Smooth muscle cell (in vitro differentiated cells): Measurements from ENCODE around the gene AMBRA1. TPM values are rescaled to one million over a fixed set of nuclear protein-coding genes. Genes with fewer than 3 reads are reported as not detected.

Experiments used
- DNase-seq: peaks from one replicate; lab custom pipeline; 2025; ENCODE audit not compliant: unreplicated experiment; lab: John Stamatoyannopoulos, UW
- H2AFZ ChIP-seq: fragments of 200-600 bp; sonication (generic); 2 replicates; pipeline ENCODE4 v1.6.0; 2016; ENCODE audit warnings: antibody characterized with exemption, low read depth, mild to moderate bottlenecking
- H3F3A ChIP-seq: fragments of 200-600 bp; sonication (generic); 2 replicates; pipeline ENCODE4 v1.6.0; 2017; ENCODE audit warnings: antibody characterized with exemption, low read depth
- H3K27ac ChIP-seq: fragments of 200-600 bp; sonication (generic); 2 replicates; pipeline ENCODE4 v1.5.1; 2016; ENCODE audit warnings: low read depth, mild to moderate bottlenecking
- H3K27me3 ChIP-seq: fragments of 200-600 bp; sonication (generic); 2 replicates; pipeline ENCODE4 v1.6.1; 2016; ENCODE audit warnings: low read depth, mild to moderate bottlenecking
- H3K36me3 ChIP-seq: fragments of 200-600 bp; sonication (generic); 2 replicates; pipeline ENCODE4 v1.5.1; 2016; ENCODE audit warnings: low read depth
- H3K4me1 ChIP-seq: fragments of 200-600 bp; sonication (generic); 2 replicates; pipeline ENCODE4 v1.5.1; 2016; ENCODE audit warnings: low read depth
- H3K4me2 ChIP-seq: fragments of 200-600 bp; sonication (generic); 2 replicates; pipeline ENCODE4 v1.6.0; 2016; ENCODE audit warnings: mild to moderate bottlenecking
- H3K4me3 ChIP-seq: fragments of 200-600 bp; sonication (generic); 2 replicates; pipeline ENCODE4 v1.5.1; 2016; ENCODE audit warnings: mild to moderate bottlenecking
- H3K79me2 ChIP-seq: fragments of 200-600 bp; sonication (generic); 2 replicates; pipeline ENCODE4 v1.6.0; 2016; ENCODE audit warnings: low read depth, mild to moderate bottlenecking
- H3K9ac ChIP-seq: fragments of 200-600 bp; sonication (generic); 2 replicates; pipeline ENCODE4 v1.6.0; 2016; ENCODE audit warnings: low read depth
- H3K9me3 ChIP-seq: fragments of 200-600 bp; sonication (generic); replicated peaks from 2 replicates; pipeline ENCODE4 v1.5.1; 2016; ENCODE audit warnings: low read depth
- H4K20me1 ChIP-seq: fragments of 200-600 bp; sonication (generic); 2 replicates; pipeline ENCODE4 v1.6.0; 2016; ENCODE audit warnings: low read depth
- WGBS: methylation state at CpG from one replicate; pipeline ENCODE4 v1.1.7; 2016; ENCODE audit warnings: low lambda C conversion rate; 5-methylcytosine and 5-hydroxymethylcytosine counted together
- polyA plus RNA-seq: library from polyadenylated mRNA; unstranded; fragments of >200 nt; fragmentation: Nextera tagmentation; extraction: Ambion mirVana; gene quantifications from 2 replicates; pipeline ENCODE4 v1.2.1, GENCODE V29; 2016
- total RNA-seq: library from RNA; depleted of rRNA; stranded (reverse); fragments of >200 nt; gene quantifications from 2 replicates; pipeline ENCODE4 v1.2.3, GENCODE V29; 2014
- TF ChIP-seq, protein P1 (sequence below): fragments of 200-600 bp; sonication (generic); IDR thresholded peaks from 2 replicates; pipeline ENCODE4 v1.5.1; 2017; ENCODE audit warnings: borderline replicate concordance, mild to moderate bottlenecking, antibody characterized with exemption; ENCODE audit not compliant: insufficient read depth, poor library complexity, severe bottlenecking

The AMBRA1 gene
- total and polyA plus RNA-seq, 2 experiments from 2014 or later, result 10.3 to 38.3 TPM

GRCh38 chr11:46512261-46512881 is 81.5 kb downstream of the AMBRA1 start:
- TF ChIP-seq, protein P1, sequence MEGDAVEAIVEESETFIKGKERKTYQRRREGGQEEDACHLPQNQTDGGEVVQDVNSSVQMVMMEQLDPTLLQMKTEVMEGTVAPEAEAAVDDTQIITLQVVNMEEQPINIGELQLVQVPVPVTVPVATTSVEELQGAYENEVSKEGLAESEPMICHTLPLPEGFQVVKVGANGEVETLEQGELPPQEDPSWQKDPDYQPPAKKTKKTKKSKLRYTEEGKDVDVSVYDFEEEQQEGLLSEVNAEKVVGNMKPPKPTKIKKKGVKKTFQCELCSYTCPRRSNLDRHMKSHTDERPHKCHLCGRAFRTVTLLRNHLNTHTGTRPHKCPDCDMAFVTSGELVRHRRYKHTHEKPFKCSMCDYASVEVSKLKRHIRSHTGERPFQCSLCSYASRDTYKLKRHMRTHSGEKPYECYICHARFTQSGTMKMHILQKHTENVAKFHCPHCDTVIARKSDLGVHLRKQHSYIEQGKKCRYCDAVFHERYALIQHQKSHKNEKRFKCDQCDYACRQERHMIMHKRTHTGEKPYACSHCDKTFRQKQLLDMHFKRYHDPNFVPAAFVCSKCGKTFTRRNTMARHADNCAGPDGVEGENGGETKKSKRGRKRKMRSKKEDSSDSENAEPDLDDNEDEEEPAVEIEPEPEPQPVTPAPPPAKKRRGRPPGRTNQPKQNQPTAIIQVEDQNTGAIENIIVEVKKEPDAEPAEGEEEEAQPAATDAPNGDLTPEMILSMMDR, result no peak
- Histone ChIP-seq H3K27me3 (no peaks in the 10 kb centered on the region), H4K20me1 (peaks cover 66% of the 10 kb centered on the region), H3K9me3 (no peaks in the 10 kb centered on the region), H3K4me3 (no peak overlapping the region), H3K9ac (no peak overlapping the region), H3K36me3 (peaks cover 7% of the 10 kb centered on the region), H3K4me1 (no peaks in the 10 kb centered on the region), H3K27ac (no peak overlapping the region), H3K4me2 (no peak overlapping the region), H3K79me2 (peaks cover 36% of the 10 kb centered on the region), H2AFZ (no peak overlapping the region), H3F3A (no peaks in the 10 kb centered on the region)
- no peak for DNase-seq
- WGBS, result 99% methylated on average over 5 of the region's 5 CpGs

- Histone ChIP-seq H2AFZ (no peak overlapping the region), H4K20me1 (peaks cover 57% of the 10 kb centered on the region), H3K4me2 (no peak overlapping the region), H3K79me2 (peaks cover 27% of the 10 kb centered on the region), H3K36me3 (peaks cover 7% of the 10 kb centered on the region), H3K27me3 (no peaks in the 10 kb centered on the region), H3K4me3 (no peak overlapping the region), H3K4me1 (no peaks in the 10 kb centered on the region), H3K9ac (no peak overlapping the region), H3K9me3 (no peaks in the 10 kb centered on the region), H3F3A (no peaks in the 10 kb centered on the region), H3K27ac (no peak overlapping the region)
- WGBS, result 98% methylated on average over 2 of the region's 2 CpGs
- no peak for DNase-seq
- TF ChIP-seq, protein P1, result no peak
These were observed 82.5 kb downstream of the AMBRA1 start for GRCh38 chr11:46511342-46511741.

- Histone ChIP-seq H3K27me3 (no peaks in the 10 kb centered on the region), H3K36me3 (peaks cover 7% of the 10 kb centered on the region)
These were observed 85.5 kb downstream of the AMBRA1 start for GRCh38 chr11:46508360-46508759.

More at GRCh38 chr11:46508360-46508759, 85.5 kb downstream of the AMBRA1 start:
- no peak for DNase-seq
- no peak overlapping the region for H3K4me2 ChIP-seq
- H3K4me1 ChIP-seq, result no peaks in the 10 kb centered on the region
- no peak overlapping the region for H3K4me3 ChIP-seq
- H4K20me1 ChIP-seq, result peaks cover 35% of the 10 kb centered on the region
- no peaks in the 10 kb centered on the region for H3K9me3 ChIP-seq
- no peaks in the 10 kb centered on the region for H3F3A ChIP-seq
- H3K9ac ChIP-seq, result no peak overlapping the region
- peaks cover 8% of the 10 kb centered on the region for H3K79me2 ChIP-seq
- 83% methylated on average over 1 of the region's 1 CpG for WGBS
- H2AFZ ChIP-seq, result no peak overlapping the region
- TF ChIP-seq, protein P1, result no peak
- H3K27ac ChIP-seq, result no peak overlapping the region
